Cardiac fibroblast (primary cell): ENCODE results near the gene BCO1.
"Not testable (repeated sequence)": the region's sequence is repeated elsewhere in the genome, so short reads cannot be mapped to it uniquely, and the experiment has no call there.

Source experiments
- DNase-seq, 2 donors: peaks; one replicate each; pipeline versions ENCODE4 v3.0.0 to v3.0.0-alpha.2; 2010; ENCODE audit warnings: low read depth in 2 of 2
- H3K4me3 ChIP-seq, 2 donors: replicated peaks in 1 of 2; 1 replicate in 1 of 2; 2 replicates in 1 of 2; pipeline ENCODE4 v1.5.1; 2011; ENCODE audit warnings: low read depth in 2 of 2, low read length in 2 of 2, mild to moderate bottlenecking in 2 of 2, moderate library complexity in 1 of 2
- CTCF ChIP-seq: IDR thresholded peaks from one replicate; pipeline ENCODE4 v1.5.1; 2011; ENCODE audit warnings: low read depth, mild to moderate bottlenecking, low read length, inconsistent platforms

BCO1 gene

DNA sequence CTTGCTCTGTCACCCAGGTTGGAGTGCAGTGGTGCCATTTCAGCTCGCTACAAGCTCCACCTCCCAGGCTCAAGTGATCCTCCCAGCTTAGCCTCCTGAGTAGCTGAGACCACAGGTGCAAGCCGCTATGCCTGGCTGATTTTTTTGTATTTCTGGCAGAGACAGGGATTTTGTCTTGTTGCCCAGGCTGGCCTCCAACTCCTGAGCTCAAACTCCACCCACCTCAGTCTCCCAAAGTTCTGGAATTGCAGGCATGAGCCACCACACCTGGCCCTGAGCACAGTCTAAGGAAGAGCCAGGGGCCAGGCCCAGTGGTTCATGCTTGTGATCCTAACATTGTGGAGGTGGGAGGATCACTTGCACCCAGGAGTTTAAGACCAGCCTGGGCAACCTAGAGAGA lies 21.8 kb upstream of the BCO1 start:
- DNase-seq = no peak
- no peak for TF ChIP-seq CTCF
- H3K4me3 ChIP-seq = no peak overlapping the region

DNA sequence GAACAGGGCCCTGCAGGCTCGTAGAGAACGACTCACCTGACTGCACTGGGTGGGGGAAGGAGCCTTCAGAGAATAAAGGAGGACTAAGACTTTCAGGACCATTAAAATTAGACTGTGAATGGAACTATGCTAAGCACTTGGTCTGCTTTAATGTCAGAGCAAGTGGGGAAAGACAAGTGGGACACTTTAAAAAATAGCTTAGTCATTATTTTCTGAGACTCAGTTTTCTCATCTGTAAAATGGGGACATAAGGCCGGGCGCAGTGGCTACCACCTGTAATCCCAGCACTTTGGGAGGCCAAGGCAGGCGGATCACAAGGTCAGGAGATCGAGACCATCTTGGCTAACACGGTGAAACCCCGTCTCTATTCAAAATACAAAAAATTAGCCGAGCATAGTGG lies 19.3 kb upstream of the BCO1 start:
- no peak overlapping the region for H3K4me3 ChIP-seq
- DNase-seq = no peak
- no peak for TF ChIP-seq CTCF

DNA sequence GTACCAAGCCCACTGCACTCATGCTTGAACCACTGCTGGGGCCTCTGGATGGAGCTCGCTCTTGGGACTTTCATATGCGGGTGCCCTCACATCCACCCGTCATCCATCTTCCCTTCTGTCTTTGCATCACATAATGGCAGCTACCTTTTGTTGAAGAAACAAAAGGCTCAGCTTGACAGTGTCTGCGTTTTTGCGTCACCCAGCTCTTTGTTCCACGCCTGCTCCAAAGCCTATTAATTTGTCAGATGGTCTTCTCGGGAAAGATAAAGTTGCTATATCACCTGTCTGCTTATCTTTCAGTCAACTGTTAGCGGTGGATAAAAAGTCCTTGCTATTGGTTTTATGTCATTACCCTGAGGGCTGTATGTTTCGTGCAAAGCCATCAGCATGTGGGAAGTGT lies 18.1 kb upstream of the BCO1 start:
- no peak overlapping the region for H3K4me3 ChIP-seq
- DNase-seq = no peak
- no peak for TF ChIP-seq CTCF

DNA sequence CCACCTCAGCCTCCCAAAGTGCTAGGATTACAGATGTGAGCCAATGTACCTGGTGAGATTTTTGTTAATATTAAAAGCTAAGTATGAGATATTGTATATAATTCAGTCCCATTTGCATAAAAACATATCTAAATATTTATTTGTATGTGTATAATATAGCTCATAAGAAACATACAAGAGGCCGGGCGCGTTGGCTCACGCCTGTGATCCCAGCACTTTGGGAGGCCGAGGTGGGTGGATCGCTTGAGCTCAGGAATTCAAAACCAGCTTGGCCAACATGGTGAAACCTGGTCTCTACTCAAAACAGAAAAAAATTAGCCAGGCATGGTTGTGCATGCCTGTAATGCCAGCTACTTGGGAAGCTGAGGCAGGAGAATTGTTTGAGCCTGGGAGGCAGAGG lies 16.8 kb upstream of the BCO1 start:
- no peak for TF ChIP-seq CTCF
- no peak for DNase-seq
- no peak overlapping the region for H3K4me3 ChIP-seq

- no peak for DNase-seq
- no peak overlapping the region for H3K4me3 ChIP-seq
- no peak for TF ChIP-seq CTCF
Measured at GRCh38 chr16:81224824-81225223, 13.7 kb upstream of the BCO1 start.

DNA sequence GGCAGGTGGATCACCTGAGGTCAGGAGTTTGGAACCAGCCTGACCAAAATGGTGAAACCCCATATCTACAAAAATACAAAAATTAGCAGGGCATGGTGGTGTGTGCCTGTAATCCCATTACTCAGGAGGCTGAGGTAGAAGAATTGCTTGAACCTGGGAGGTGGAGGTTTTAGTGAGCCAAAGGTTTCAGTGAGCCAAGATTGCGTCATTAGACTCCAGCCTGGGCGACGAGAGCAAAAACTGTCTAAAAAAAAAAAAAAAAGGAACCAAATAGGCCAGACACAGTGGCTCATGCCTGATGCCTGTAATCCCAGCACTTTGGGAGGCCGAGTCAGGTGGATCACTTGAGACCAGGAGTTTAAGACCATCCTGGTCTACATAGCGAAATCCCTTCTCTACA lies 12.8 kb upstream of the BCO1 start:
- not testable (repeated sequence) for H3K4me3 ChIP-seq, DNase-seq

DNA sequence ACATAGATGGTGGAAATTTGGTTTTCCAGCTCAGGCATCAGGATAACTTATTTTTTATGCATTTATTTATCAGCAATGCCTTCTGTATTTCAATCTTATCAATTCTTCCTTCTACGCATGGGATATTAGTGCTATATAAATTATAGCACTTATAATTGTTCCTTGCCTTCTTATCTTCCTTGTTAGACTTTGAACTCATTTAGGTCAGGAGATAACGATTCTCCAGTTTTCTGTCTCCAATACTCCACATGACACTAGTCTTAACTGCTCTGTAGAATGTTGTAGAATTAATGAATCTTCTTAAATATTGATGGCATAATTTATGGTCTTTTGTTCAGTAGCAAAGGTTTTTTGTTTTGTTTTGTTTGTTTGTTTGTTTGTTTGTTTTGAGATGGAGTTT lies 10.7 kb upstream of the BCO1 start:
- no peak for TF ChIP-seq CTCF
- H3K4me3 ChIP-seq = no peak overlapping the region
- no peak for DNase-seq

DNA sequence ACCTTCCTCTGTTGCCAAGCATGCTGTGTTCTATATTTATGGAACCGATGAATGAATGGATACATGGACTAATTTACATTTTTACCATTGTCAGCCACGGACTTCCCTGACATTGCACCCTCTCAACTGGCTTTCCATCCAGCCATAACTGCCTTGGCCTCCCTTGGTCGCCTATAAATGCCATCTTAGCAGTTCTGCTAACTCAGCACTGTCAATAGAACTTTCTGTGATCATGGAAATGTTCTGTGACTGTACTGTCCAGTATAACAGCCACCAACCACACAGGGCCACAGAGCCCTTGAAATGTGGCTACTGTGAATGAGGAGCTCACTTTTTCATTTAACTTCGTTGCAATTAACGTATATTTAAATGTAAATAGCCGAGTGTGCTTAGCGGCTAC lies 8.7 kb upstream of the BCO1 start:
- TF ChIP-seq CTCF = no peak
- no peak overlapping the region for H3K4me3 ChIP-seq
- no peak for DNase-seq
